ENCODE results near the gene SNAP91.

DNA sequence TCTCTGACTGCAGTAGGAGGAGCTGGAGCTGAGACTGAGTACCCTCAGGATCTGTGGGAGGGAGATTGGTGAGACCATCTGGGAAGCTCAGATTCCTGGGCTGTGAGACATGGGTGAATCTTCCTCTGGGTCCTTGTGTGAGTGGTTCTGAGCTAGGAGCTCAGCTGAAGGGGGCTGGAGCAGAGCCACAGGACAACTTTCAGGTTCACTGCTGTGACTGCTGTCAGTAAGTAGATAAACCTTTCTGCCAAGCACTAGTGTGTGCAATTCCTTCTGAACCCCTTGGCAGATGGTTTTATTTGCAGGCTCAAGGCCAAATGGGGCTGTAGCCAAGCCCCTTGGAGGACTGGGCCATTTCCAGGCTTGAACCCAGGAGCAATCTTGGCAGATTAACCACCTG is 49.6 kb upstream of the SNAP91 start:
- TF ChIP-seq, protein P1, sequence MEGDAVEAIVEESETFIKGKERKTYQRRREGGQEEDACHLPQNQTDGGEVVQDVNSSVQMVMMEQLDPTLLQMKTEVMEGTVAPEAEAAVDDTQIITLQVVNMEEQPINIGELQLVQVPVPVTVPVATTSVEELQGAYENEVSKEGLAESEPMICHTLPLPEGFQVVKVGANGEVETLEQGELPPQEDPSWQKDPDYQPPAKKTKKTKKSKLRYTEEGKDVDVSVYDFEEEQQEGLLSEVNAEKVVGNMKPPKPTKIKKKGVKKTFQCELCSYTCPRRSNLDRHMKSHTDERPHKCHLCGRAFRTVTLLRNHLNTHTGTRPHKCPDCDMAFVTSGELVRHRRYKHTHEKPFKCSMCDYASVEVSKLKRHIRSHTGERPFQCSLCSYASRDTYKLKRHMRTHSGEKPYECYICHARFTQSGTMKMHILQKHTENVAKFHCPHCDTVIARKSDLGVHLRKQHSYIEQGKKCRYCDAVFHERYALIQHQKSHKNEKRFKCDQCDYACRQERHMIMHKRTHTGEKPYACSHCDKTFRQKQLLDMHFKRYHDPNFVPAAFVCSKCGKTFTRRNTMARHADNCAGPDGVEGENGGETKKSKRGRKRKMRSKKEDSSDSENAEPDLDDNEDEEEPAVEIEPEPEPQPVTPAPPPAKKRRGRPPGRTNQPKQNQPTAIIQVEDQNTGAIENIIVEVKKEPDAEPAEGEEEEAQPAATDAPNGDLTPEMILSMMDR (IDR thresholded peaks at IDR 0.05; ENCODE audit: extremely low read depth in 1 of 2, insufficient read depth in 1 of 2, low read depth in 1 of 2, low read length in 2 of 2), result no peak
- TF ChIP-seq POLR2A (IDR thresholded peaks at IDR 0.05; ENCODE audit: low read depth, low read length) (no peak), POLR2AphosphoS5 (IDR thresholded peaks at IDR 0.05; ENCODE audit: insufficient read depth, low read depth, low read length) (no peak), MYC (IDR thresholded peaks at IDR 0.05; ENCODE audit: low read depth, low read length) (no peak)
- TF ChIP-seq, protein P2, sequence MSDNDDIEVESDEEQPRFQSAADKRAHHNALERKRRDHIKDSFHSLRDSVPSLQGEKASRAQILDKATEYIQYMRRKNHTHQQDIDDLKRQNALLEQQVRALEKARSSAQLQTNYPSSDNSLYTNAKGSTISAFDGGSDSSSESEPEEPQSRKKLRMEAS (IDR thresholded peaks at IDR 0.05; ENCODE audit: insufficient read depth, insufficient read length), result no peak
